ENCODE measurements around the gene FARS2.

DNA sequence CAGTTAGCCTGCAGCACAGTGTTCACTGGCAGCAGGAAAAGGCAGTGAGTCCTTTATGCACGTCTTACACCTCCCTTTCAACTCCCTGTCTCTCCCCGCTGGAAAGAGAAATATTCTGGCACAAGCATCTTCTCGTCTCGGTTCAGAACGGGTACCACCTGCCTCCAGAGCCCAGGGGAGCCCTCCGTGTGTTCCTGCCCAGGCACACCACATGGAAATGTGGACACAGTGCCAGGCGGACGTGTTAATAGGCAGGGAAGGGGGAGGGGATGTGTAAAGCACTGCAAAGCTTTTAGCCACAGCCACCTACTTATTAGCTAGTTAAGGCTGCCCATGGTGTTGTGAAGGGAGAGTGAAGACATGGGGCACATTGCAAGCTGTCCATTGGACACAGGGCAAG, 219.7 kb downstream of the FARS2 start:
- no peak for TF ChIP-seq POLR2A (IDR thresholded peaks at IDR 0.05; ENCODE audit: low read length)
- no peak for TF ChIP-seq TP53 (CRISPR knock-in tag; IDR thresholded peaks at IDR 0.05)
- TF ChIP-seq EP300 (IDR thresholded peaks at IDR 0.05) = no peak
- TF ChIP-seq, protein P1, sequence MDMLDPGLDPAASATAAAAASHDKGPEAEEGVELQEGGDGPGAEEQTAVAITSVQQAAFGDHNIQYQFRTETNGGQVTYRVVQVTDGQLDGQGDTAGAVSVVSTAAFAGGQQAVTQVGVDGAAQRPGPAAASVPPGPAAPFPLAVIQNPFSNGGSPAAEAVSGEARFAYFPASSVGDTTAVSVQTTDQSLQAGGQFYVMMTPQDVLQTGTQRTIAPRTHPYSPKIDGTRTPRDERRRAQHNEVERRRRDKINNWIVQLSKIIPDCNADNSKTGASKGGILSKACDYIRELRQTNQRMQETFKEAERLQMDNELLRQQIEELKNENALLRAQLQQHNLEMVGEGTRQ (IDR thresholded peaks at IDR 0.05) = no peak
- TF ChIP-seq, protein P2, sequence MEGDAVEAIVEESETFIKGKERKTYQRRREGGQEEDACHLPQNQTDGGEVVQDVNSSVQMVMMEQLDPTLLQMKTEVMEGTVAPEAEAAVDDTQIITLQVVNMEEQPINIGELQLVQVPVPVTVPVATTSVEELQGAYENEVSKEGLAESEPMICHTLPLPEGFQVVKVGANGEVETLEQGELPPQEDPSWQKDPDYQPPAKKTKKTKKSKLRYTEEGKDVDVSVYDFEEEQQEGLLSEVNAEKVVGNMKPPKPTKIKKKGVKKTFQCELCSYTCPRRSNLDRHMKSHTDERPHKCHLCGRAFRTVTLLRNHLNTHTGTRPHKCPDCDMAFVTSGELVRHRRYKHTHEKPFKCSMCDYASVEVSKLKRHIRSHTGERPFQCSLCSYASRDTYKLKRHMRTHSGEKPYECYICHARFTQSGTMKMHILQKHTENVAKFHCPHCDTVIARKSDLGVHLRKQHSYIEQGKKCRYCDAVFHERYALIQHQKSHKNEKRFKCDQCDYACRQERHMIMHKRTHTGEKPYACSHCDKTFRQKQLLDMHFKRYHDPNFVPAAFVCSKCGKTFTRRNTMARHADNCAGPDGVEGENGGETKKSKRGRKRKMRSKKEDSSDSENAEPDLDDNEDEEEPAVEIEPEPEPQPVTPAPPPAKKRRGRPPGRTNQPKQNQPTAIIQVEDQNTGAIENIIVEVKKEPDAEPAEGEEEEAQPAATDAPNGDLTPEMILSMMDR (IDR thresholded peaks at IDR 0.05) = no peak
- no peak for TF ChIP-seq CEBPB (IDR thresholded peaks at IDR 0.05)
- TF ChIP-seq, protein P3, sequence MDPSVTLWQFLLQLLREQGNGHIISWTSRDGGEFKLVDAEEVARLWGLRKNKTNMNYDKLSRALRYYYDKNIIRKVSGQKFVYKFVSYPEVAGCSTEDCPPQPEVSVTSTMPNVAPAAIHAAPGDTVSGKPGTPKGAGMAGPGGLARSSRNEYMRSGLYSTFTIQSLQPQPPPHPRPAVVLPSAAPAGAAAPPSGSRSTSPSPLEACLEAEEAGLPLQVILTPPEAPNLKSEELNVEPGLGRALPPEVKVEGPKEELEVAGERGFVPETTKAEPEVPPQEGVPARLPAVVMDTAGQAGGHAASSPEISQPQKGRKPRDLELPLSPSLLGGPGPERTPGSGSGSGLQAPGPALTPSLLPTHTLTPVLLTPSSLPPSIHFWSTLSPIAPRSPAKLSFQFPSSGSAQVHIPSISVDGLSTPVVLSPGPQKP (IDR thresholded peaks at IDR 0.05; ENCODE audit: low read depth, low read length) = no peak
- TF ChIP-seq RAD21 (conservative IDR thresholded peaks at IDR 0.05 in 1 of 2, IDR thresholded peaks at IDR 0.05 in 1 of 2) = no peak
- no peak for TF ChIP-seq RFX5 (IDR thresholded peaks at IDR 0.05)
- TF ChIP-seq, protein P4, sequence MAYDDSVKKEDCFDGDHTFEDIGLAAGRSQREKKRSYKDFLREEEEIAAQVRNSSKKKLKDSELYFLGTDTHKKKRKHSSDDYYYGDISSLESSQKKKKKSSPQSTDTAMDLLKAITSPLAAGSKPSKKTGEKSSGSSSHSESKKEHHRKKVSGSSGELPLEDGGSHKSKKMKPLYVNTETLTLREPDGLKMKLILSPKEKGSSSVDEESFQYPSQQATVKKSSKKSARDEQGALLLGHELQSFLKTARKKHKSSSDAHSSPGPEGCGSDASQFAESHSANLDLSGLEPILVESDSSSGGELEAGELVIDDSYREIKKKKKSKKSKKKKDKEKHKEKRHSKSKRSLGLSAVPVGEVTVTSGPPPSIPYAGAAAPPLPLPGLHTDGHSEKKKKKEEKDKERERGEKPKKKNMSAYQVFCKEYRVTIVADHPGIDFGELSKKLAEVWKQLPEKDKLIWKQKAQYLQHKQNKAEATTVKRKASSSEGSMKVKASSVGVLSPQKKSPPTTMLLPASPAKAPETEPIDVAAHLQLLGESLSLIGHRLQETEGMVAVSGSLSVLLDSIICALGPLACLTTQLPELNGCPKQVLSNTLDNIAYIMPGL (CRISPR knock-in tag; IDR thresholded peaks at IDR 0.05; ENCODE audit: borderline replicate concordance) = no peak
- TF ChIP-seq, protein P5, sequence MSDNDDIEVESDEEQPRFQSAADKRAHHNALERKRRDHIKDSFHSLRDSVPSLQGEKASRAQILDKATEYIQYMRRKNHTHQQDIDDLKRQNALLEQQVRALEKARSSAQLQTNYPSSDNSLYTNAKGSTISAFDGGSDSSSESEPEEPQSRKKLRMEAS (IDR thresholded peaks at IDR 0.05) = no peak

All from A549 (cell line).